DMS153 treated with DMSO at 0.1 percent for 48 hours (cell line): ENCODE measurements around the gene PAK1.

ENCODE experiments used
- DNase-seq: peaks from one replicate; lab custom pipeline; 2025; ENCODE audit not compliant: unreplicated experiment; lab: John Stamatoyannopoulos, UW

Gene PAK1

DNA sequence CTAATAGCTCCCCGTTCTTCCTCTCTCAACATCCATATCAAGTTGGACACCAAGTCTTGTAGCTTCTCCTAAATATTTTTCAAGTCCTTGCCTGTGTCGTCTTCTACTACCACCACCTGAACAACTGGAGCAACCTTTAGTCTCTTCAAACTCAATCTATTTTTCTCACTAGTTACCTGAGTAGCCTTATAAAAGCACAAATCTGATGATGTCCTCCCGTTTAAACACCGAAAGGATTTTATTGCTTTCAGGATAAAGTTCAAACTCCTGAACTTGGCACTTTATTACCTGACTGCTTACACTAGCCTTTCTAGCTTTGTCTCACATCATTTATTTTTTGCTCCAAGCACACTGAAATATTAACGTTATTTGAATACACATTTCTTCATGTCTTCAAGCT is 1.3 kb upstream of the PAK1 start:
- no peak for DNase-seq

DNA sequence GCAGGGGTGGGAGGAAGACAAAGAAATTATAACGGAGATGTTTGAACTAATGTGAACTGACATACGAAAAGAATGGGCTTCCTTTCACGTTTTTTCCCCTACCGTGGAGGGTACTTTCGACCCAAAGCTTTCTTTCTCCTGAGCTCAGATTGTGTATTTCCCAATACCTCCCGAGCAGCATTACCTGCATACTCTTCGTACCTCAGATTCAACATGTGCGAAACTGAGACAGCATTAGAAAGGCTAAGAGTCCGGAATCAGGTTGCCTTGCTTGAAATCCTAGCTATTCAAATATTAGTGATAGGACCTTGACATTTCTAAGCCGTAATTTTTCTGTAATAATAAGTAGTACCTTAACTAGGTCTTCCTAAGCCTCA is 778 bp upstream of the PAK1 start:
- no peak for DNase-seq

DNA sequence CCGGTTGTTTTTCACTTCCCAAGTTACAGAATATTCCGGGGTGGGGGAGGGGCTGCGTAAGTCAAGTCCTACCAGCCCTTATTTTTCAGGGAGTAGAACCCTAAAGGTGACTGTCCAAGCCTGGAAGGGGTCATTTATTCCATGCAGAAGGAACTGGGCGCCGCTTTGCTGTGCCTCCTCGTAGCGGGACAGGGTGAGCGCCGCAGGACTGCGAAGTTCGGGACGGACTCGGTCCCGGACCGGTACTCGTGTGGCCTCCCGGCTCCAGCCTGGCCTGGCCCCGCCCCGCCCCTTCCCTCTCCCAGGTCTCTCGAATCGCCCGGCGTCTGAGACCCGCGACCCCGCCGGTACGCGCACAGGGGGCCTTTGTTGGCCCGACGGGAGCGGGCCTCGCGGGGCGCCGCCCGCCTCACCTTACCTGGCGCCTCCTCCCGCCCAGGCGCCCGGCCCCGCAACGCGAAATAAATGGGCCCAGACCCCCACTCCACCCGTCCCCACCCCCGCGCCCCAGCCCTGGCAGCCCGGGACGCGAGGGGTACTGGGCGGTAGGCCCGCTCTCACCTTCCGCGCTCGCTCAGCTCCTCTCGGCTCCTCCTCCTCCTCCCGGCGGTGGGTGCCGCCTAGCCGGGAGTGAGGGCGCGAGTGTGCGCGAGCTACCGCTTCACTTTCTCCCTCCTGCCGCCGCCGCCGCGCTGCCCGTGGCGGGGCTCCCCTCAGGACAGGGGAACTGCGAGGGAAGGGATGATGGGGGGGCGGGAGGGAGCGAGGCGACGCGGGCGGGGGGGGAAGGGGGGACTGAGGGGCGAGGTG is 698 bp downstream of the PAK1 start:
- DNase-seq, result peak; percentile 17

DNA sequence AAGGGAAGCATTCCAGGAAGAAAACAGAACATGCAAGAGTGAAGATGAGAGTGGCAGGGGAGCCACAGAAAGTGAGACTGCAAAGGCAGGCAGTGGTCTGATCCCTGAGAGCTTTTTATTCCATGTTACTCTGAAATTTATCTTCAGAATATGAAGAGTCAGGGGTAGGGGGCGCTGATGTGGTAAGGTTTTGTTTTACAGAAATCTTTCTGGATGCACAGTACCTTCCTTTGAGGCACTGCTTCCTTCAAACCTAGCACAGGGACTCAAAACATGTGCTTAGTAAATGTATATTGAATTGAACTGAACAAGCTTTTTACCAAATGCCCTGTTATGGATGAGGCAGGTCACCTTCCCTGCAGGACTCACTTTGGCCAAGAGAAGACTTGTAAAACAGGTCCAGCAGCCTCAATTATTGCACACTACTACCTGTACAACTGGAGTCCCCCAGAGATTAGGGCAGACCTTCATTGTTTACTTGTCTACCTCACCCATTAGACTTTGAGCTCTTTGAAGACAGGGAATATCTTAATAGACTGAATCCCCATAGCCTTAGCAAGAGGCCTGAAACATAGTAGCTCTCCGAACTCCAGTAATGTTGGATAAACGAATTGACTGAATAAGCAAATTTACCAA is 2.2 kb downstream of the PAK1 start:
- DNase-seq, result peak; percentile 29

DNA sequence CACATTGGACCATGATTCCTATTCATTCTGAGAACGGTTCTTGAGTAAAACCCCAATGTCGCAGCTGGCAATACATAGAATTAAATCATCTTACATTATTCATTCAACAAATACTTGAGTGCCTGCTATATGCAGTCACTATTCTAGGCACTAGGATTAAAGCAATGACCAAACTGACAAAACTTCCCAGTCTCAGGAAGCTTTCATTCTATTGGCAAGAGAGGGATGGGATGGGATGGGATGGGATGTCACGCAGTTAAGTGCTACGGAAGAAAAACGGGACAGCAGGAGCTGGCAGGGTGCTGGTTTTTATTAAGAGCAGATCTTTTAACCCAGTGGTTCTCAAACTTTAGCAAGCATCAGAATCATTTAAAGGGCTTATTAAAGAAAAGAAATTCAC is 2.9 kb downstream of the PAK1 start:
- DNase-seq, result no peak

DNA sequence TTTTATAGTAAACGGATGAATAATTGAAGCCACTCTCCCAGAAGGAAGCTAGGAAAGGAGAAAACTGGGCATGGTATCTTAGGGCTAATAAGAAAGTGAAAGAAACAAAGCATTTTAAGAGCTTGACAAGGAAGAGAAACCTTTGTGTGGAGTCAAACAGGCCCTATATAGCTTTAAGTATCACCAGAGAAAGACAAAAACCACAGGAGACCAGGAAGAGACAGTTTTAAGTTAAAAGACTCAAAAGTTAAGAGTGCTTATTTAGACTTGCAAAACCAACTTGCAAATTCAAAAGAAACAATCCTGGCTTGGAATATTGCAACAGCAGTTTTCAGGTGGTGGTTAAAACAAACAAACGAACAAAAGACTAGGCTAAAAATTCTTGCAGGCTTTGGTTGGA is 3.4 kb downstream of the PAK1 start:
- no peak for DNase-seq

DNA sequence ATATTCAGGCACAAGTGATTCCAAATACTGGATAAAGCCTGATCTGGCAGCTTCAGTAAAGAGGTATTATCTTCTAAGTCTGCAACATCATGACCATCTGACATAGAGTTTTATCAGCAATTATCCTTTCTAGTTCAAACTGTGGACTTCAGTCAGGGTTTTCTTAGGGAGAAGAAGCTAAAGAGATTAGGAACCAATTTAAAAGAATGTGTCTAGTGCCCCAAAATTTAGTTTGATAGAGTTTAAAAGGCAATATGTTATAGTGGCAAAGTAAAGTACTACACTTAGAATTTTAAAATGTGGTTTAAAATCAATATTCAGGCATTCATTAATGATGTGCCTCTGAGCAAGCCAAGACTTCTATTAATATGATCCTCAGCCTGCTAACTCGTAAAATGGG is 5.4 kb downstream of the PAK1 start:
- no peak for DNase-seq

DNA sequence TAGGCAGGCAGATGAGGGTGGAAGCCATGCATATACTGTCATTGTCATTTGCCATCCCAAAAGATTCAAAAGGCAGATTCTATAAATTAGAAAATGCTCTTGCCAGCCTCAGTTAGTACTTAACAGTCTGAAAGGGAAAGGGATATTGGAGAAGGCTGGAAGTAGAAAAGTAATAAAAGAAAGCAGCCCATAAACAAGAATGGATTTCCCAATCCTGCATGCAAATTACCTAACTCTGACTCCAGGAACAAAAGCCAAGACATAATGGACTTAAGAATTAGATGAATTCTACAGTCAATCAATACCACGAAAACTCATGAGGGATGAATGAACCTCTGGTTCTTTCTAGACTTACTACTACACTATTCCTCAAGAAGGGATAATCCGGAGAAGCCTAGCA is 5.9 kb downstream of the PAK1 start:
- no peak for DNase-seq

DNA sequence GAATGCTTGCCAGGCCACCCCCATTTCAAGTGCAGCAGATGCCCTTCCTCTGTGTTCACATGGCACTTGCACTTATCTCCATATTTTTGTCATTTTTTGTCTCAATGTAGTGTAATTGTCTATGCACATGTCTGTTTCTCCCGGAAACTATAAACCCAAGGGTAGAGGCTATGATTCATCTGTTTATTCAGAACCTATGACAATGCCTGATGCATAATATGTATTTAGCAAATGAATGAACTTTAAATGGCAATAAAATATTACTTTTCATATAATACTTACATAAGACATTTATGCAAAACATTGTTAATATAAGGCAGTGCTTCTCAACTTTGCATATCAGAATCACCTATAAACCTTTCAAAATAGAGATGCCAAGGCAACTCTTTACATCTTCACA is 6.7 kb downstream of the PAK1 start:
- DNase-seq, result no peak

DNA sequence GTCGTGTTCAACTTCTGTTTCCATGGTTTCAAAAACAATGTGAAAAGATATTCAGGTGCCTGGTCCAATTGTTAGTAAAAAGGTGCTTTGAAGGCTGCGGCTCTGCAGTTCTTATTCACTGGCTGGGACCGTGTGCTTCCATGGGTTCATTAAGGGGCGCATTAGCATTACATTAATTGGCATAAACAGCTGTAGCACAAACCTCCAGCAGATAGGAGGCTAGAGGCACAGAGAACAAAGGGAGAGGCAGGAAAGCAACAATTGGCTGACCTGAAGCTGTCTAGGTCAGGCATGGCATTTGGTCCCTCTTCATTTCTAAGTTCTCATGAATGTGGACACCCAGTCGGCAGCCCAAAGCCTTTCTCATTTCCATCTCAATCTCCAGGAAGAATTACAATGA is 16.6 kb downstream of the PAK1 start:
- no peak for DNase-seq

DNA sequence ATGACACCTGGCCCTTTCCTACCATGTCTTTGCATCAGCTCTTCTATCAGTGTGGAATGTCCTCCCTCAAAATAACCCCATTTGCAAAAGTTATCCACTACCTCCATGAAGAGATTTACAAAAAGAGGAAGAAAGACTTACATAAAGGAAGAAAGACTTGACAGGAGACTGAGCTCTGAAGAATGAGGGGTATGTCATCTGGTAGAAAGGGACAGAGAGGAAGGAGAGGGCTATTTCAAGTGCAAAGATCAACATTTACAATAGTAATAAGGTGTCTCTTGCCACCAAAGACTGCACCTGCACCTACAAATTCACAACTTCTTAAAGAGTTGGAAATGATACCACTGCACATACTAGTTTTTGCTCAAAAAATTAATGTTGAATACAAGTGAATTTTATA is 18.2 kb downstream of the PAK1 start:
- no peak for DNase-seq

DNA sequence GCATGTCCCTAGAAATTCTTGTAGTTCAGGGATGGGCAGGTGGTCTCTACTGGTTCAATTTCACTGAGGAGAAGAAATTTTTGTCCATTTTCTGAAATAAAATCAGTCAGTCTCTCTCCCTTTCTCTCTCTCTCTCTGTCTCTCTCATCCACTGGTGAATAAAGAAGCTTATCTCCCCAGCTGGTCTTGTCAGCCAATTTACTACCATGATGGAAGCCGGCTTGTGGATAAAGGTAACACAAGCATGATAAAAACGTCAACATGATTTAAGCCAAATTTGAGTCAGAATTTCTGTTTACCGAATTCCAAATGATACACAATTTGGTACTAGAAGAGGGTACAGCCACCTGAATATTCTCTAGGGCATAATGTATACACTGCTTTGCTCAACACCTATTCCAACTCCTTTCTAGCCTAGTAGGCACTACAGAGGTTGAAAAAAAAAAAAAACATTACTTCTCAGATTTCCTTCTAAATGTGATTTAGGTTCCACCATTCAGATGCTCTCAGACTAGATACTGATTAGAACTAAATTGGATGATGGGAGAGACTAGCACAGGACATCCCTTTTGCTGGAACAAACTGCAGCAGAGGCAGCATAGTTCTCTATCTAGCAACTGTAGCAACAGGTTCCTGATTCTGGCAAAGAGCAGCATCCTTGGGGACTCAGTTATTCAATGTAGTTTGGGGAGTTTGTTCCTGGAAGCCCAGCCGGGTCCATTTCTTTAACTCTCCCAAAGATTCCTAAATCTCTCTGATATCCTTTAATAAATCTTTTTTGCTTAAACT is 18.8 kb downstream of the PAK1 start:
- DNase-seq, result no peak

DNA sequence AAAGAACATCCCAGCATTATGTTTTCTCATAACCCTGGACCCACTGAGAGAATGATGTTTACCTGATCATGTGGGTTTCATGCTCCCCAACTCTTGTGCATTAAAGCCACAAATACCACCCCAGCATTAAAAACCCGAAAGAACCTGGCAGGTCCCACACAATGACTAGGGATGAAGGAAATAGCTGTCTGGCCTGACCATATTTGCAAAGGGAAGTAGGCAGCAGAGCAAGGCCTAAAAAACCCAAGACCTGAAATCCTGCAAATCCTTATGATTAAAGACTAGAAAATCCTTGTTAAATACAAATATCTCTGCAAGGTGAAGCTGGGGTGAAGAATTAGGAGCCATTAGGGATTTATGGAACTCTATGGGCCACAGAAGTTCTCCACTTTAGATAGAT is 23.7 kb downstream of the PAK1 start:
- DNase-seq, result no peak

DNA sequence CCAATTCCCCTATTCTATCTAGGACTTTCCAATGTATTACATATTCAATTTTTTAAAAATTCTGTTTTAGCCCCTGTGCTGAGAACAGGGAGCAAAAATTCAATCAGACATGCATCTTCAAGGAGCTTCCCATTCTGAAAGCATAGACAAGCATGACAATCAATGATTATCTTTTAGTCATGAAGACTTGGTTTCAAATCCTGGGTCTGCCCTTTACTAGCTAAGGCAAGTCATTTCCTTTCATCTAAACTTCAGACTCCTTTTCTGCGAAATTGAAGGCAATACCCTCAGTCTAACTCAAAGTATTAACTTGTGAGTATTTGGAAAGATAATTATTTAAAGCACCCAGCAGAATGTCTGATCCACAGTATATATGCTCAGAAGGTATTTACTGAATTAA is 24.1 kb downstream of the PAK1 start:
- DNase-seq, result no peak

DNA sequence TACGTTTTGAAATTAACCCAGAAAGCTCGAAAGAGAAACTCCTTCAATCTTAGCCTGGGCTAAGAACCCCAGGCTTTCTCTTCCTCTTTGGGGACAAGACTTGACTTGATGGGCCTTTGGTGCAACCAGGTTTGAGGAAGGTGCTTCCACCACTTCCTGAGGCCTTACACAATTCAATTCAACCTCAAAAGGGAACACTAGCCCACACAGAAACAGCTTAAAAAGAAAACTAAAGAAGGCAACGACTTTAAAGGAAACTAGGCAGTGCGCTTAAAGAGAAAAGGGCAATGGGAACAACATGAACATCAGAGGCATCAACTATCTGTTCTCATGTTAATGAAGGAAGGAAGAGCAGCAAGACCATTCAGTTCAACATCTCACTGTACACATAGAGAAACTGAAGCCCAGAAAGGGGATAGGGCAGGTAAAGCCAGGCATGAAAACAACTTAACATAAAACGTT is 24.8 kb downstream of the PAK1 start:
- no peak for DNase-seq

DNA sequence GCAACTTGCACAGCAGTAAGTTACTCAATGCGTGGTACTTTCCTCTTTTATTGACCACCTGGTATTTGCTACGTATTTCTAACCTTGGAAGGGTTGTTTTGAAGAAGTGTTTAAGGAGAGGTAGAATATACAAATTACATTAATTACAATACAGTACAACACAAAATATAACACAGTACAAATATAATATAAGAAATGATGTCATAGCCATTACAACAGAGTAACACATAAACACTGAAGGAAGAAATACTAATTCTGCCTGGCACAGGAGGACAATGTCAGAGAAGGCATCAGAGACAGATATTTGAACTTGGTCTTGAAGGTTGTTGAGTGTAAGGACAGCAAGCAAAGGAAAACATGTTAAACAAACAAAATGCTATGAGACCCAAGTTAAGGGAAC is 25.6 kb downstream of the PAK1 start:
- no peak for DNase-seq

DNA sequence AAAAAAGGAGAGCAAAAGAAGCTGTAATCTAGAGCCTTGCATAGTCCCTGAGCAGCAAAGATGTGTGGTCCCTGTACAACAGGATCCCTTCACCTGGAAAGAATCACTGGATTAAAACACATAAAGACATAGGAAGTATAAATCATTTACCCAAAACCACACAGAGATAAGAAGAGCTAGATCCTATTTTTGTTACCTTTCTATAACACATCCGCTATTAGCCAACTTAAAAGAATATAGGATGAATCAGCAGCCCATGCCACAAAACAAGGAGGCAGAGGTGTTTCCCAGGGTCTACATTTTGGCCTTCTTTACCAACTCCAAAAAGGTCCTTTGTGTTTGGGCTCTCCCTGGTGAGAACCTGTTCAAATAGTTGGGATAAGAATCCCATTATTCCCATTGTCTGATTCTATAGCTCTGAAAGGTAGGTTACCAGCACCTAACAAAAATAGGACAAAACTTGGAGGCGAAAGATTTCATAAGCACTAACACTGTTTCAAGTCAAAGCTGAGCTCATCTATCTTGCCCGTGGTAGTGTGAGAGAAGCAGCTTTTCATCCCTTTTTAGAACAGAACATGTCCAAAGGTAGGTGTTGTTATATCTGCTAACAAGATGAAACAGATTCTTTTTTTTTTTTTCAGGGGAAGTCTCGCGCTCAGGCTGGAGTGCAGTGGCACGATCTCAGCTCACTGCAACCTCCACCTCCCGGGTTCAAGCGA is 26.8 kb downstream of the PAK1 start:
- no peak for DNase-seq

DNA sequence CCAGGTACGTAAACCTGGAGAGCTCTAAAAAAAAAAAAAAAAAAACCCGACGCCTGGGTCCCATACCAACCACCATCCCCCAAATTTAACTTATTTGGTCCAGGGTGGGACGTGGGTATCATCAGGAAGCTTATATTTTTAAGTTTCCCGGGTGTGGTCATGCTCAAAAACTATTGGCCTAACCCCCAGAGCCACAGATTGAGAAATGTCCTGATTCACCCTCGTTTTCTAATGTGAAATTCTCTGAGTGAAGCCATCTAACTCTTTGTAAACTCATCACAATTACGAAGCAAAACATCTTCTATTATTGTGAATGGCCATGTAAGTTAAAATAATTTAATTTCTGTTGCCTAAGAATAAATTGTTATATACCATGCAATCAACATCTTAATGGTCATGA is 29.6 kb downstream of the PAK1 start:
- DNase-seq, result no peak

DNA sequence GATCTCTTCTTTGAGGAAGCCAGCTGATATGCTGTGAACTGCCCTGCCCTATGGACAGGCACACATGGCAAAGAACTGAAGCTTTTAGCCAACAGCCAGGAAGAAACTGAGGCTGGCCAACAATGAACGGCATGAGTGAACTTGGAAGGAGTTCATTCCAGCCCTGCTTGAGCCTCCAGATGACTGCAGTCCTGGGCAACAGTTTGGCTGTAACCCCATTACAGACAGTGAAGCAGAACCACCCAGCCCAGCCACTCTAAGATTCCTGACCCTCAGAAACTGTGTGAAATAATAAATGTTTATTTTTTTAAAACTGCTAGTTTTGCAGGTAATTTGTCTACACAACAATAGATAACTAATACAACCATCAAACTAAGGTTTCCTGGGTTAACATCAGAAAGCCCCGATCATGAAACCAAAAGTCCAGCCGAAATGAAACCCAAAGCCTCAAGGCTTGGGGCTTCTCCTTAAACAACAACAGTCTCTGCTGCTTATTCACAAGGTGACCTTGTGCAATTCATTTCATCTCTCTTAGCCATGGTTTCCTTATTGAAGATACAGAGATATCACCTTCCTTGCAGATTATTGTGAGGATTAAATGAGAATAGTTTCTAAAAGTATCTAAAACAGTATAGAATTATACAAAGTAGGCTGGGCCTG is 31.4 kb downstream of the PAK1 start:
- no peak for DNase-seq

DNA sequence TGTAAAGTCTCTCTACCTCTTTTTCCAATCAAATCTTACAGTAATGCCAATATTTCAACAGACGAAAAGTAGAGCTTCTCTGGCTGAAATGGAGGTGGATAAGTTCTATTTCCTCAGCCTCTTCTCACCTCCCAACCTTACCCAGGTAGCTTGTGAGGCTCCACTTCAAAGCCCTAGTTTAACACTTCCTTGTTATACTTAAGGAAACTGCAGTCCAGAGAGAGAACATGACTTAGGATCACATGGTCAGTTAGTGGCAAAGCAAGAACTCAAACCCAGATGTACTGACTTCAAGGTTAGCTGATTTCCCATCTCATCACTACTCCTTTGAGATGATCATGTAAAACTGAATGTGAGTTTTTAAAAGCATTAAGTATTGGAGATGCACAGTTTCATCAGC is 32.5 kb downstream of the PAK1 start:
- no peak for DNase-seq

DNA sequence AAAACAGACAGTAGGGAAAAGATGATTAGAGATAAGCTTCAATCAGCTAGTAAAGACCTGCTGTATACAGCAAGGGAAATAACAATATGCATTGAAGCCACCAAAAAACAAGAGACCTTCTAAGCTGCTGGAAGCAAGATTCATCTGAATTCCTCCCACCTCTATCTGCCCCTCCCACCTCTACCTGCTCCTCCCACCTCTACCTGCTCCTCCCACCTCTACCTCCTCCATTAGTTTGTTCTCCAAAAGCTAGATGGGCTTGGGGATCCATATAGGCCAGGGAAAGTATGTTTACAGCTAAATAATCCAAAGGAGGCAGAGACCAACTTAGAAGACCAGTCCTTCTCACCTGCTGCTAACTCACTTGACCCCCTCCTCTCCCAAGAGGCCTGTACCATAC is 33.2 kb downstream of the PAK1 start:
- DNase-seq, result no peak
